Midbrain (tissue), 1 donor: ENCODE results near the gene TMBIM4.
"Not testable (repeated sequence)": the region's sequence is repeated elsewhere in the genome, so short reads cannot be mapped to it uniquely, and the experiment has no call there.

Experiments
- DNase-seq: peaks from one replicate; lab custom pipeline; 2025; lab: John Stamatoyannopoulos, UW

TMBIM4 gene

GRCh38 chr12:66169221-66170170, at the start of gene TMBIM4:
Gene TMBIM4 (minus strand): TSS chr12:66169996. CDS start chr12:66169951, 45 bp downstream.
- peak; percentile 90 for DNase-seq

GRCh38 chr12:66217342-66217917, 47.6 kb upstream of the TMBIM4 start:
- no peak for DNase-seq

GRCh38 chr12:66213011-66213410, 43.2 kb upstream of the TMBIM4 start:
- DNase-seq, result not testable (repeated sequence)

- DNase-seq, result not testable (repeated sequence)
Observed at GRCh38 chr12:66211573-66211972, 41.8 kb upstream of the TMBIM4 start.

GRCh38 chr12:66210840-66211239, 41.0 kb upstream of the TMBIM4 start:
- DNase-seq, result no peak

- no peak for DNase-seq
Observed at GRCh38 chr12:66206141-66206540, 36.3 kb upstream of the TMBIM4 start.

GRCh38 chr12:66203820-66204219, 34.0 kb upstream of the TMBIM4 start:
- no peak for DNase-seq

GRCh38 chr12:66199831-66200509, 30.2 kb upstream of the TMBIM4 start:
- no peak for DNase-seq

GRCh38 chr12:66199141-66199540, 29.3 kb upstream of the TMBIM4 start:
- DNase-seq, result no peak

- DNase-seq, result no peak
Observed at GRCh38 chr12:66197495-66197921, 27.7 kb upstream of the TMBIM4 start.

- no peak for DNase-seq
Observed at GRCh38 chr12:66196806-66197205, 27.0 kb upstream of the TMBIM4 start.

- no peak for DNase-seq
Observed at GRCh38 chr12:66195242-66195641, 25.4 kb upstream of the TMBIM4 start.

GRCh38 chr12:66194122-66194521, 24.3 kb upstream of the TMBIM4 start:
- DNase-seq, result no peak

- no peak for DNase-seq
Observed at GRCh38 chr12:66191547-66192126, 21.8 kb upstream of the TMBIM4 start.

- no peak for DNase-seq
Observed at GRCh38 chr12:66190519-66191370, 20.9 kb upstream of the TMBIM4 start.

GRCh38 chr12:66189889-66190288, 20.1 kb upstream of the TMBIM4 start:
- DNase-seq, result no peak

- no peak for DNase-seq
Observed at GRCh38 chr12:66189486-66189843, 19.7 kb upstream of the TMBIM4 start.

GRCh38 chr12:66188584-66189485, 19.0 kb upstream of the TMBIM4 start, which contains the start of gene IRAK3:
Gene IRAK3 (plus strand): TSS chr12:66189214. CDS start chr12:66189300, 86 bp downstream.
- DNase-seq, result no peak

GRCh38 chr12:66187821-66188220, 18.0 kb upstream of the TMBIM4 start:
- no peak for DNase-seq

- DNase-seq, result no peak
Observed at GRCh38 chr12:66187036-66187435, 17.2 kb upstream of the TMBIM4 start.
